ENCODE data around the gene EHD1. TPM values are rescaled to one million over a fixed set of nuclear protein-coding genes. Genes with fewer than 3 reads are reported as not detected.

EHD1 gene
- total RNA-seq, 4 donors from 2014 or later: 53.5 to 90.7 (median 67.4) TPM

GRCh38 chr11:64888729-64889511 is 10.5 kb upstream of the EHD1 start:
- intact Hi-C loops (cut with DNase I): no loop called here
- Histone ChIP-seq H3K4me1 (peaks cover 3 to 16% of the 10 kb centered on the region in 2 donors), H3K27me3 (no peaks in the 10 kb centered on the region), H3K27ac (no peak overlapping the region), H3K4me3 (replicated peaks in 1 of 3) (no peak overlapping the region), H3K9me3 (no peaks in the 10 kb centered on the region), H3K36me3 (no peaks in the 10 kb centered on the region)
- TF ChIP-seq POLR2A (IDR thresholded peaks at IDR 0.05) (no peak), CTCF (IDR thresholded peaks at IDR 0.05) (no peak)
- DNase-seq: peak; percentile 58 to 67
- 70 to 74% methylated on average over 6 to 7 of the region's 9 CpGs for WGBS, 2 donors

GRCh38 chr11:64888406-64888728 is 9.9 kb upstream of the EHD1 start:
- Histone ChIP-seq H3K27me3 (no peaks in the 10 kb centered on the region), H3K27ac (no peak overlapping the region), H3K9me3 (no peaks in the 10 kb centered on the region), H3K4me1 (peaks cover 3 to 16% of the 10 kb centered on the region in 2 donors), H3K4me3 (replicated peaks in 1 of 3) (no peak overlapping the region), H3K36me3 (no peaks in the 10 kb centered on the region)
- TF ChIP-seq POLR2A (IDR thresholded peaks at IDR 0.05) (no peak), CTCF (IDR thresholded peaks at IDR 0.05) (no peak)
- 49 to 56% methylated on average over 2 to 5 of the region's 8 CpGs for WGBS, 2 donors
- DNase-seq: no peak
- intact Hi-C loops (cut with DNase I): no loop called here

GRCh38 chr11:64887757-64888405 is 9.5 kb upstream of the EHD1 start:
- Histone ChIP-seq H3K27ac (no peak overlapping the region), H3K36me3 (no peaks in the 10 kb centered on the region), H3K4me1 (peaks cover 3 to 16% of the 10 kb centered on the region in 2 donors), H3K27me3 (no peaks in the 10 kb centered on the region), H3K9me3 (no peaks in the 10 kb centered on the region), H3K4me3 (replicated peaks in 1 of 3) (no peak overlapping the region)
- TF ChIP-seq POLR2A (IDR thresholded peaks at IDR 0.05): no peak
- TF ChIP-seq CTCF (IDR thresholded peaks at IDR 0.05): peak; percentile 78 to 100 (median 93)
- DNase-seq: peak; percentile 72 to 80
- 17 to 18% methylated on average over 23 to 33 of the region's 34 CpGs for WGBS, 2 donors
- intact Hi-C loops (cut with DNase I): no loop called here

- Histone ChIP-seq H3K4me1 (peaks cover 3 to 16% of the 10 kb centered on the region in 2 donors), H3K27me3 (no peaks in the 10 kb centered on the region), H3K27ac (no peak overlapping the region), H3K9me3 (no peaks in the 10 kb centered on the region), H3K4me3 (replicated peaks in 1 of 3) (no peak overlapping the region), H3K36me3 (no peaks in the 10 kb centered on the region)
- 83 to 91% methylated on average over 8 of the region's 8 CpGs for WGBS, 2 donors
- TF ChIP-seq CTCF (IDR thresholded peaks at IDR 0.05) (no peak), POLR2A (IDR thresholded peaks at IDR 0.05) (no peak)
- no peak for DNase-seq
- intact Hi-C loops (cut with DNase I): no loop called here
These were observed 8.9 kb upstream of the EHD1 start for GRCh38 chr11:64887234-64887756.

Measured in thyroid gland (tissue), 4 donors.